ENCODE data around the gene LPAR3.

Gene LPAR3

GRCh38 chr1:84780000-84780716 lies 112.8 kb downstream of the LPAR3 start:
- Histone ChIP-seq H3K9me3 (ENCODE audit: control insufficient read depth, insufficient read depth, low read length) (no peaks in the 10 kb centered on the region), H3K4me3 (ENCODE audit: low read length) (no peak overlapping the region), H3K4me1 (ENCODE audit: control insufficient read depth, insufficient read depth, low read length) (peaks cover 1% of the 10 kb centered on the region; the same call in 1 of the 2 replicates), H3K27ac (ENCODE audit: low read length) (no peak overlapping the region), H3K27me3 (ENCODE audit: control insufficient read depth, insufficient read depth, low read length) (no peaks in the 10 kb centered on the region), H3K36me3 (ENCODE audit: control insufficient read depth, insufficient read depth, low read length) (no peaks in the 10 kb centered on the region)
- no CpG with 5 or more reads among the region's 8 CpGs for WGBS (ENCODE audit: insufficient coverage, insufficient read length)
- DNase-seq (ENCODE audit: low read depth, low spot score), result no peak

- no peaks in the 10 kb centered on the region for H3K36me3 ChIP-seq (ENCODE audit: control insufficient read depth, insufficient read depth, low read length)
- no peaks in the 10 kb centered on the region for H3K4me1 ChIP-seq (ENCODE audit: control insufficient read depth, insufficient read depth, low read length)
- no CpG with 5 or more reads among the region's 5 CpGs for WGBS (ENCODE audit: insufficient coverage, insufficient read length)
- no peak overlapping the region for H3K4me3 ChIP-seq (ENCODE audit: low read length)
- DNase-seq (ENCODE audit: low read depth, low spot score), result no peak
- no peaks in the 10 kb centered on the region for H3K9me3 ChIP-seq (ENCODE audit: control insufficient read depth, insufficient read depth, low read length)
- H3K27ac ChIP-seq (ENCODE audit: low read length), result no peak overlapping the region
- H3K27me3 ChIP-seq (ENCODE audit: control insufficient read depth, insufficient read depth, low read length), result no peaks in the 10 kb centered on the region
Observed at GRCh38 chr1:84776639-84777038, 116.4 kb downstream of the LPAR3 start.

GRCh38 chr1:84775535-84775920 lies 117.5 kb downstream of the LPAR3 start:
- Histone ChIP-seq H3K9me3 (ENCODE audit: control insufficient read depth, insufficient read depth, low read length) (no peaks in the 10 kb centered on the region), H3K27ac (ENCODE audit: low read length) (no peak overlapping the region), H3K4me3 (ENCODE audit: low read length) (no peak overlapping the region), H3K27me3 (ENCODE audit: control insufficient read depth, insufficient read depth, low read length) (no peaks in the 10 kb centered on the region), H3K36me3 (ENCODE audit: control insufficient read depth, insufficient read depth, low read length) (no peaks in the 10 kb centered on the region), H3K4me1 (ENCODE audit: control insufficient read depth, insufficient read depth, low read length) (no peaks in the 10 kb centered on the region)
- WGBS (ENCODE audit: insufficient coverage, insufficient read length), result no CpG with 5 or more reads among the region's 3 CpGs
- DNase-seq (ENCODE audit: low read depth, low spot score), result no peak

GRCh38 chr1:84774669-84775534 lies 118.1 kb downstream of the LPAR3 start:
- Histone ChIP-seq H3K4me1 (ENCODE audit: control insufficient read depth, insufficient read depth, low read length) (no peaks in the 10 kb centered on the region), H3K9me3 (ENCODE audit: control insufficient read depth, insufficient read depth, low read length) (no peaks in the 10 kb centered on the region), H3K4me3 (ENCODE audit: low read length) (no peak overlapping the region), H3K36me3 (ENCODE audit: control insufficient read depth, insufficient read depth, low read length) (no peaks in the 10 kb centered on the region), H3K27ac (ENCODE audit: low read length) (no peak overlapping the region), H3K27me3 (ENCODE audit: control insufficient read depth, insufficient read depth, low read length) (no peaks in the 10 kb centered on the region)
- no peak for DNase-seq (ENCODE audit: low read depth, low spot score)
- no CpG with 5 or more reads among the region's 16 CpGs for WGBS (ENCODE audit: insufficient coverage, insufficient read length)

- no peaks in the 10 kb centered on the region for H3K36me3 ChIP-seq (ENCODE audit: control insufficient read depth, insufficient read depth, low read length)
- H3K4me3 ChIP-seq (ENCODE audit: low read length), result no peak overlapping the region
- no peaks in the 10 kb centered on the region for H3K9me3 ChIP-seq (ENCODE audit: control insufficient read depth, insufficient read depth, low read length)
- no CpG with 5 or more reads among the region's 4 CpGs for WGBS (ENCODE audit: insufficient coverage, insufficient read length)
- no peak for DNase-seq (ENCODE audit: low read depth, low spot score)
- H3K27me3 ChIP-seq (ENCODE audit: control insufficient read depth, insufficient read depth, low read length), result no peaks in the 10 kb centered on the region
- H3K27ac ChIP-seq (ENCODE audit: low read length), result no peak overlapping the region
- H3K4me1 ChIP-seq (ENCODE audit: control insufficient read depth, insufficient read depth, low read length), result no peaks in the 10 kb centered on the region
Observed at GRCh38 chr1:84773933-84774497, 119.0 kb downstream of the LPAR3 start.

- Histone ChIP-seq H3K4me1 (ENCODE audit: control insufficient read depth, insufficient read depth, low read length) (no peaks in the 10 kb centered on the region), H3K27me3 (ENCODE audit: control insufficient read depth, insufficient read depth, low read length) (no peaks in the 10 kb centered on the region)
Observed at GRCh38 chr1:84773195-84773594, 119.8 kb downstream of the LPAR3 start.

GRCh38 chr1:84772428-84772943 lies 120.5 kb downstream of the LPAR3 start:
- Histone ChIP-seq H3K9me3 (ENCODE audit: control insufficient read depth, insufficient read depth, low read length) (no peaks in the 10 kb centered on the region), H3K27me3 (ENCODE audit: control insufficient read depth, insufficient read depth, low read length) (no peaks in the 10 kb centered on the region), H3K27ac (ENCODE audit: low read length) (no peak overlapping the region), H3K36me3 (ENCODE audit: control insufficient read depth, insufficient read depth, low read length) (no peaks in the 10 kb centered on the region), H3K4me3 (ENCODE audit: low read length) (no peak overlapping the region), H3K4me1 (ENCODE audit: control insufficient read depth, insufficient read depth, low read length) (no peaks in the 10 kb centered on the region)
- no CpG with 5 or more reads among the region's 6 CpGs for WGBS (ENCODE audit: insufficient coverage, insufficient read length)
- peak; percentile 73 for DNase-seq (ENCODE audit: low read depth, low spot score)

More at GRCh38 chr1:84773195-84773594, 119.8 kb downstream of the LPAR3 start:
- no peak overlapping the region for H3K27ac ChIP-seq (ENCODE audit: low read length)
- no peaks in the 10 kb centered on the region for H3K9me3 ChIP-seq (ENCODE audit: control insufficient read depth, insufficient read depth, low read length)
- no peak overlapping the region for H3K4me3 ChIP-seq (ENCODE audit: low read length)
- WGBS (ENCODE audit: insufficient coverage, insufficient read length), result no CpG with 5 or more reads among the region's 6 CpGs
- no peak for DNase-seq (ENCODE audit: low read depth, low spot score)
- H3K36me3 ChIP-seq (ENCODE audit: control insufficient read depth, insufficient read depth, low read length), result no peaks in the 10 kb centered on the region

- Histone ChIP-seq H3K4me3 (ENCODE audit: low read length) (no peak overlapping the region), H3K36me3 (ENCODE audit: control insufficient read depth, insufficient read depth, low read length) (no peaks in the 10 kb centered on the region), H3K27me3 (ENCODE audit: control insufficient read depth, insufficient read depth, low read length) (no peaks in the 10 kb centered on the region), H3K4me1 (ENCODE audit: control insufficient read depth, insufficient read depth, low read length) (no peaks in the 10 kb centered on the region), H3K27ac (ENCODE audit: low read length) (no peak overlapping the region), H3K9me3 (ENCODE audit: control insufficient read depth, insufficient read depth, low read length) (no peaks in the 10 kb centered on the region)
- no CpG with 5 or more reads among the region's 2 CpGs for WGBS (ENCODE audit: insufficient coverage, insufficient read length)
- no peak for DNase-seq (ENCODE audit: low read depth, low spot score)
Observed at GRCh38 chr1:84771895-84772294, 121.1 kb downstream of the LPAR3 start.

GRCh38 chr1:84770481-84770880 lies 122.5 kb downstream of the LPAR3 start:
- no peak for DNase-seq (ENCODE audit: low read depth, low spot score)
- no peaks in the 10 kb centered on the region for H3K36me3 ChIP-seq (ENCODE audit: control insufficient read depth, insufficient read depth, low read length)
- H3K9me3 ChIP-seq (ENCODE audit: control insufficient read depth, insufficient read depth, low read length), result no peaks in the 10 kb centered on the region
- WGBS (ENCODE audit: insufficient coverage, insufficient read length), result no CpG with 5 or more reads among the region's 2 CpGs
- no peaks in the 10 kb centered on the region for H3K27me3 ChIP-seq (ENCODE audit: control insufficient read depth, insufficient read depth, low read length)
- no peak overlapping the region for H3K27ac ChIP-seq (ENCODE audit: low read length)
- H3K4me1 ChIP-seq (ENCODE audit: control insufficient read depth, insufficient read depth, low read length), result no peaks in the 10 kb centered on the region
- H3K4me3 ChIP-seq (ENCODE audit: low read length), result no peak overlapping the region

GRCh38 chr1:84769636-84770035 lies 123.4 kb downstream of the LPAR3 start:
- Histone ChIP-seq H3K4me1 (ENCODE audit: control insufficient read depth, insufficient read depth, low read length) (peaks cover 2% of the 10 kb centered on the region; the same call in 1 of the 2 replicates), H3K27ac (ENCODE audit: low read length) (no peak overlapping the region), H3K4me3 (ENCODE audit: low read length) (no peak overlapping the region), H3K27me3 (ENCODE audit: control insufficient read depth, insufficient read depth, low read length) (no peaks in the 10 kb centered on the region), H3K9me3 (ENCODE audit: control insufficient read depth, insufficient read depth, low read length) (no peaks in the 10 kb centered on the region), H3K36me3 (ENCODE audit: control insufficient read depth, insufficient read depth, low read length) (peaks cover 1% of the 10 kb centered on the region; the same call in 1 of the 2 replicates)
- WGBS (ENCODE audit: insufficient coverage, insufficient read length), result no CpG with 5 or more reads among the region's 1 CpG
- DNase-seq (ENCODE audit: low read depth, low spot score), result no peak
